ENCODE measurements around the gene SLX4IP.

- TF ChIP-seq POLR2AphosphoS5 (IDR thresholded peaks at IDR 0.05; ENCODE audit: insufficient read depth, low read depth, low read length) (no peak), CTCF (IDR thresholded peaks at IDR 0.05; ENCODE audit: extremely low read depth in 1 of 2, insufficient read depth in 1 of 2, low read depth in 1 of 2, low read length in 2 of 2) (no peak), EZH2 (IDR thresholded peaks at IDR 0.05; ENCODE audit: borderline replicate concordance, low read depth, low read length, severe bottlenecking) (no peak), POLR2A (IDR thresholded peaks at IDR 0.05; ENCODE audit: low read depth, low read length) (no peak), MAX (IDR thresholded peaks at IDR 0.05; ENCODE audit: insufficient read depth, insufficient read length) (no peak), MYC (IDR thresholded peaks at IDR 0.05; ENCODE audit: low read depth, low read length) (no peak)
Observed at GRCh38 chr20:10655720-10656669, 220.9 kb downstream of the SLX4IP start.
